H1 (cell line): ENCODE data around the gene DUSP21. TPM values are rescaled to one million over a fixed set of nuclear protein-coding genes. Genes with fewer than 3 reads are reported as not detected.
"Not testable (repeated sequence)": the region's sequence is repeated elsewhere in the genome, so short reads cannot be mapped to it uniquely, and the experiment has no call there.

Experiments
- CTCF ChIA-PET: fragments of 300-600 bp; sonication (Branson Sonifier 250); formaldehyde crosslinking; loops from one replicate; lab custom pipeline; 2021; ENCODE audit not compliant: partially characterized antibody; lab: Charles Lee
- POLR2A ChIA-PET: fragments of 300-600 bp; sonication (Branson Sonifier 250); formaldehyde crosslinking; loops from one replicate; lab custom pipeline; 2021; ENCODE audit warnings: inconsistent platforms; ENCODE audit not compliant: partially characterized antibody; lab: Charles Lee
- DNase-seq, 2 experiments: peaks; one replicate each; pipeline versions ENCODE4 v3.0.0 to v3.0.0-alpha.2; 2010 to 2022; ENCODE audit warnings: low spot score in 2 of 2, low read depth in 1 of 2, mixed read lengths in 1 of 2
- FAIRE-seq: peaks from 2 replicates; lab custom pipeline; 2011; peaks lifted over from hg19 to GRCh38; lab: Jason Lieb, UNC
- H2AFZ ChIP-seq: 2 replicates; pipeline ENCODE4 v1.8.1; 2012; ENCODE audit warnings: low read length, inconsistent platforms
- H2AK5ac ChIP-seq: 2 replicates; pipeline ENCODE4 v1.6.1; 2013; ENCODE audit warnings: low read depth, low read length
- H2BK120ac ChIP-seq: replicated peaks from 2 replicates; pipeline ENCODE3; 2013; ENCODE audit warnings: low read depth, low read length, inconsistent platforms
- H2BK12ac ChIP-seq: 2 replicates; pipeline ENCODE4 v1.6.1; 2013; ENCODE audit warnings: low read depth, low read length
- H2BK15ac ChIP-seq: 2 replicates; pipeline ENCODE4 v1.6.1; 2013; ENCODE audit warnings: low read length
- H2BK20ac ChIP-seq: 2 replicates; pipeline ENCODE4 v1.6.1; 2013; ENCODE audit warnings: low read length
- H2BK5ac ChIP-seq: 2 replicates; pipeline ENCODE4 v1.6.1; 2013; ENCODE audit warnings: low read depth, low read length
- H3K14ac ChIP-seq: 2 replicates; pipeline ENCODE4 v1.6.1; 2013; ENCODE audit warnings: inconsistent platforms; ENCODE audit not compliant: insufficient read length
- H3K18ac ChIP-seq: 2 replicates; pipeline ENCODE4 v1.6.1; 2013; ENCODE audit warnings: low read length; ENCODE audit errors: extremely low read depth
- H3K23ac ChIP-seq: 2 replicates; pipeline ENCODE4 v1.6.1; 2013; ENCODE audit warnings: inconsistent platforms; ENCODE audit not compliant: insufficient read length
- H3K23me2 ChIP-seq: 2 replicates; pipeline ENCODE4 v1.6.1; 2013; ENCODE audit warnings: low read depth, low read length
- H3K27ac ChIP-seq: 2 replicates; pipeline ENCODE4 v1.6.1; 2011; ENCODE audit warnings: low read depth, low read length, inconsistent platforms
- H3K27me3 ChIP-seq, 4 experiments: replicated peaks in 1 of 4; 1 replicate in 1 of 4; 2 replicates in 3 of 4; pipeline versions ENCODE4 v1.6.1 to v1.8.1; 2011 to 2013; ENCODE audit warnings: low read length in 3 of 4, mild to moderate bottlenecking in 3 of 4, inconsistent platforms in 2 of 4, mixed read lengths in 2 of 4, moderate library complexity in 1 of 4; ENCODE audit not compliant: control insufficient read depth in 3 of 4, insufficient read depth in 3 of 4; ENCODE audit errors: extremely low read depth in 1 of 4
- H3K36me3 ChIP-seq, 4 experiments: 2 replicates each; pipeline versions ENCODE4 v1.6.1 to v1.8.1; 2011 to 2013; ENCODE audit warnings: mild to moderate bottlenecking in 4 of 4, low read length in 3 of 4, moderate library complexity in 2 of 4, control low read depth in 1 of 4, inconsistent platforms in 1 of 4; ENCODE audit not compliant: insufficient read depth in 4 of 4, control insufficient read depth in 2 of 4
- H3K4ac ChIP-seq: replicated peaks from 2 replicates; pipeline ENCODE3; 2013; ENCODE audit warnings: low read length, low read depth, mixed read lengths, inconsistent platforms; ENCODE audit not compliant: insufficient read length
- H3K4me1 ChIP-seq, 4 experiments: replicated peaks in 1 of 4; 1 replicate in 1 of 4; 2 replicates in 3 of 4; pipeline versions ENCODE4 v1.6.1 to v1.8.1; 2011 to 2013; ENCODE audit warnings: low read length in 3 of 4, inconsistent platforms in 2 of 4, mixed read lengths in 1 of 4; ENCODE audit not compliant: insufficient read depth in 4 of 4, control insufficient read depth in 3 of 4
- H3K4me2 ChIP-seq, 2 experiments: 2 replicates each; pipeline versions ENCODE4 v1.6.1 to v1.8.1; 2011 to 2013; ENCODE audit warnings: low read depth in 2 of 2, low read length in 2 of 2, control low read depth in 1 of 2, inconsistent platforms in 1 of 2, mild to moderate bottlenecking in 1 of 2; ENCODE audit not compliant: insufficient read depth in 1 of 2
- H3K4me3 ChIP-seq, 4 experiments: fragments of 200-600, 300-600 bp in 1 of 4; sonication (generic), shearing (Covaris generic), sonication (Bioruptor Twin) in 1 of 4; 2 replicates each; pipeline versions ENCODE4 v1.5.1 to v1.8.1; 2011 to 2016; ENCODE audit warnings: low read length in 4 of 4, low read depth in 3 of 4, control low read depth in 2 of 4, inconsistent platforms in 2 of 4, mild to moderate bottlenecking in 2 of 4, mixed read lengths in 1 of 4, moderate library complexity in 1 of 4; ENCODE audit not compliant: insufficient read depth in 2 of 4; ENCODE audit errors: extremely low read depth in 1 of 4
- H3K56ac ChIP-seq: replicated peaks from 2 replicates; pipeline ENCODE3; 2013; ENCODE audit warnings: low read depth, mild to moderate bottlenecking, mixed read lengths, low read length, inconsistent platforms; ENCODE audit not compliant: insufficient read length
- H3K79me1 ChIP-seq: 2 replicates; pipeline ENCODE4 v1.6.1; 2013; ENCODE audit warnings: low read depth, low read length, control low read depth
- H3K79me2 ChIP-seq, 2 experiments: 2 replicates each; pipeline versions ENCODE4 v1.6.1 to v1.8.1; 2012 to 2013; ENCODE audit warnings: low read length in 2 of 2, mild to moderate bottlenecking in 2 of 2, inconsistent platforms in 1 of 2; ENCODE audit not compliant: insufficient read depth in 2 of 2, control insufficient read depth in 1 of 2
- H3K9ac ChIP-seq, 4 experiments: replicated peaks in 1 of 4; 1 replicate in 1 of 4; 2 replicates in 3 of 4; pipeline versions ENCODE4 v1.6.1 to v1.8.1; 2011 to 2013; ENCODE audit warnings: low read depth in 3 of 4, low read length in 3 of 4, control low read depth in 2 of 4, mild to moderate bottlenecking in 2 of 4, moderate library complexity in 2 of 4, inconsistent platforms in 1 of 4; ENCODE audit errors: extremely low read depth in 1 of 4
- H3K9me3 ChIP-seq, 2 experiments: 2 replicates each; pipeline versions ENCODE4 v1.6.1 to v1.8.1; 2012 to 2013; ENCODE audit warnings: mild to moderate bottlenecking in 2 of 2, moderate library complexity in 2 of 2, control low read depth in 1 of 2, inconsistent platforms in 1 of 2, low read depth in 1 of 2, low read length in 1 of 2, mixed read lengths in 1 of 2; ENCODE audit not compliant: insufficient read depth in 2 of 2
- H4K20me1 ChIP-seq, 2 experiments: replicated peaks in 1 of 2; 2 replicates each; pipeline versions ENCODE3 to v1.8.1; 2011 to 2013; ENCODE audit warnings: inconsistent platforms in 2 of 2, low read length in 2 of 2, mild to moderate bottlenecking in 1 of 2; ENCODE audit not compliant: insufficient read depth in 2 of 2, control insufficient read depth in 1 of 2
- H4K5ac ChIP-seq: 2 replicates; pipeline ENCODE4 v1.6.1; 2013; ENCODE audit warnings: low read length, low read depth, mixed read lengths, inconsistent platforms; ENCODE audit not compliant: insufficient read length
- H4K8ac ChIP-seq: 2 replicates; pipeline ENCODE4 v1.8.0; 2013; ENCODE audit warnings: mild to moderate bottlenecking, moderate library complexity, low read length, inconsistent platforms; ENCODE audit not compliant: insufficient read depth; ENCODE audit errors: extremely low read depth
- H4K91ac ChIP-seq: replicated peaks from 2 replicates; pipeline ENCODE3; 2013; ENCODE audit warnings: low read length, mixed read lengths, inconsistent platforms; ENCODE audit not compliant: insufficient read length
- WGBS, 2 experiments: shearing (Covaris generic) in 1 of 2; methylation state at CpG; one replicate each; pipeline versions ENCODE4 v1.1.6 to v1.1.7; 2013 to 2015; ENCODE audit warnings: low lambda C conversion rate in 2 of 2, mixed read lengths in 2 of 2, inconsistent platforms in 1 of 2, low coverage in 1 of 2, missing lambda C conversion rate in 1 of 2; ENCODE audit not compliant: insufficient replicate concordance in 2 of 2, insufficient coverage in 1 of 2, insufficient read length in 1 of 2; ENCODE audit errors: extremely low coverage in 1 of 2, missing lambda C conversion rate in 1 of 2; 5-methylcytosine and 5-hydroxymethylcytosine counted together
- polyA plus RNA-seq, 7 experiments: library from polyadenylated mRNA; depleted of rRNA in 3 of 7; stranded (reverse) in 5 of 7; unstranded in 2 of 7; fragments of >200 nt in 5 of 7; fragments of 200-250 nt in 2 of 7; gene quantifications; 1 replicate in 5 of 7; 2 replicates in 1 of 7; 4 replicates in 1 of 7; pipeline versions ENCODE4 v1.2.1 to v1.2.3, GENCODE V29; 2011 to 2013; ENCODE audit warnings: missing spikeins in 2 of 7, mixed read lengths in 2 of 7
- total RNA-seq: library from RNA; stranded (reverse); fragmentation: NEBNext Ultra II Directional; extraction: Animal tissue kit (Norgen Biotek cat#: 25700); gene quantifications from 2 replicates; pipeline ENCODE4 v1.2.1, GENCODE V29; 2021

DUSP21 gene
- total and polyA plus RNA-seq, 2 of the 8 experiments (the other 6 are each of a cell fraction or from before 2014, with no cell fraction given), result not detected

- H4K20me1 ChIP-seq, H3K4ac ChIP-seq, H3K18ac ChIP-seq, H2AK5ac ChIP-seq, H3K79me2 ChIP-seq, H3K4me1 ChIP-seq, H3K23me2 ChIP-seq, H3K79me1 ChIP-seq, CTCF ChIA-PET, H3K36me3 ChIP-seq, H2BK20ac ChIP-seq, H2BK120ac ChIP-seq, H3K23ac ChIP-seq, H3K9me3 ChIP-seq, H2BK5ac ChIP-seq, H2BK12ac ChIP-seq, H2AFZ ChIP-seq, H3K27ac ChIP-seq, H3K56ac ChIP-seq, H3K14ac ChIP-seq, H3K9ac ChIP-seq, H4K8ac ChIP-seq, H3K4me2 ChIP-seq, FAIRE-seq, H3K27me3 ChIP-seq, H2BK15ac ChIP-seq, POLR2A ChIA-PET, DNase-seq, H4K91ac ChIP-seq, H4K5ac ChIP-seq, H3K4me3 ChIP-seq: not testable (repeated sequence)
- WGBS, 2 experiments, result 100% methylated on average over 2 of the region's 2 CpGs; no CpG with 5 or more reads in 1 of the 2 experiments
These were observed 20.6 kb upstream of the DUSP21 start for GRCh38 chrX:44823193-44823592.
